Germinal center (tissue), 1 donor: ENCODE data around the gene CCNB2.

Experiments used
- DNase-seq: peaks from one replicate; pipeline ENCODE4 v3.0.0; 2012; ENCODE audit warnings: mixed read lengths, low spot score

The CCNB2 gene

DNA sequence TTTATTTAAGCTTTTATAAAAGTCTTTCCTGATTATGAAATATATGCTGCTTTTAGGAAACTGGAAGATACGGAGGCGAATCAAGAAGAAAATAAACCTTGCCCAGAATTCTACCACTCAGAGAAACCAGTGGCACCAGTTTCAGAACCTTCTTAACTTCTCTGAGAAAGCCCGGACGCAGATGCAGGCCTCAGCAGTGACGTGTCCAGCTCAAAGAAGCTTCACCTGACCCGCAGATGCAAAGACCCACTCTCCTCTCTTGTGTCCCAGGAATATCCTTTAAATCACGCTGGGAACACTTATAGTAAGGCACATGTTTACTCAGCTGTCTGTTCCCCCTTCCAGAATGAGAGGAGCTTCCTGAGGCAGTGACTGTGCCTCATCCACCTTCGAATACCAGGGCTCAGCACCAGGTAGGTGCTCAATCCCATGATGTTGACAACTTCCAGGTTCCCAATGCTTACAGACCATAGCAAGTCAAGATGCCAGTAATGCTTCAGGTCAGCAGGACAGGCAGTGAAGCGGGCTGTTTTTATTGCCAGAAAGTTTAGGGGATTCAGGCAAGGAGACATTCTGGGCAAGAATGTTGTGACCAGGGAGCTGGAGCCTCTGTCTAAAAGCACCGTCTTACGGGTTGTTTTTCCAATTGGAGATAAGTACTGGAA is 61.8 kb downstream of the CCNB2 start:
- DNase-seq, result no peak

GRCh38 chr15:59168536-59168935 is 63.6 kb downstream of the CCNB2 start:
- DNase-seq, result no peak

GRCh38 chr15:59169251-59169708 is 64.3 kb downstream of the CCNB2 start:
- DNase-seq, result no peak

GRCh38 chr15:59170295-59171066 is 65.5 kb downstream of the CCNB2 start:
- DNase-seq, result no peak

DNA sequence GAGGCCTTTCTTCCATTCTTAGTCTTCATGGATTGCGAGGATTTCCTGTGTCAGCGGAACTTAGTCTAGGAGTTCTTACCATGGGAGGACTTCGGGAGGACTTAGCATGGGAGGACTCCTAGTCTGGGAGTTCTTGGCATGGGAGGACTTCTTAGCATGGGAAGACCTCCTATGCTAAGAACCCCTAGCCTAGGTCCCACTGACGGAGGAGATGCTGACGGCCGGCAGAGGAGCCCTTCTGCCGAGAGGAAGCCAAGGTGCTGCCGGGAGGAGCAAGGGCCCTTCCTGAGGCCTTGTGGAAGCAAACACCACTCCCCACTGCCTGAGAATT is 66.1 kb downstream of the CCNB2 start:
- DNase-seq, result no peak

- no peak for DNase-seq
Measured at GRCh38 chr15:59172289-59172901, 67.4 kb downstream of the CCNB2 start.

DNA sequence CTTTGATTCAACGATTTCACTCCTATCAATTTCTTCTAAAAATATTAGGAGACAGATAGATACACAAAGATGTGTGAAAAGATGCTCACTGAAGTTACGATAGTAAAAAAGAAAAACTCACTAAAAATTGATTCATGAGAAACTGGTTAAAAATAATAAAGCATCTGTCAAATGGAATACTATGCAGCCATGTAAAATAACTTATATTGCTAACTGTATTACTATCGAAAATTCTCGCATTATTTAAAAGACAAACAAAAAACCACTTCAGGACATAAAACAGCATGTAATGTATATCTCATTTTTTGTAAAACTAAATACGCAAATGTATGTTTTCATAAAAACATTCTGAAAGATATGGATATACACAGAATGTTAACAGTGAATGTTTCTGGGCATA is 68.2 kb downstream of the CCNB2 start:
- DNase-seq, result no peak

DNA sequence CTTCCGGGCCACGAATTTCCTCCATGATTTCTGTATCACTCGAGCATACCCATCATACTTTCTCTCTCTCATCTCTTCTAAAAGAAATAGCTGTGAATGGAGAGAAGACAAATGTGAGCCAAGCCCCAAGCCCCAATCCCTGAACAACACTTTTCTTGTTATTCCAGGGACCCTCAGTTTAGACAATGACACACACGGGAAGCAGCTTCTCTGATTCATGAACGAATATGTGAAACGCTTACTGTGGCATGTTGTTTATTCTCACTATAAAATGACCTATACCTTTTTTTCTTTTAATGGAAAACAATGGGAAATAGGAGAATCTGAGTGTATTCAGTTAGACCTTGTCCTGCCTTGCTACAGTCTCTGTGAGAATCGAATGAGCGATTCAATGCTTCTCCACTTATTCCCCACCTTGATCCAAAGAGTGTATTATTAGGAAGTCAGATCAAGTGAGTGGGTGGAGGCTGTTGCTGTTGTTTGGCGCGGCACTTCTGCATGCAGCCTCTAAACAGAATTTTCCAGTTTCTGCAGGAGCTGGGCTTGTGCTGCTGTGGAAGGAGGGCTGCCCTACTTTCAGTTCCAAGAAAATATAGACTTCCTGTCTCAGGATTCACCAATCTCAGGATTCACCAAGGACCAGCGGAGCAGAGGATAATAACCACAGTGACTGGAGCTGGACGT is 69.3 kb downstream of the CCNB2 start:
- DNase-seq, result no peak
